GM21360 (cell line): Measurements from ENCODE around the gene TVP23C.
"Not testable (repeated sequence)": the region's sequence is repeated elsewhere in the genome, so short reads cannot be mapped to it uniquely, and the experiment has no call there.

Source experiments
- ATAC-seq: cut with Tn5 transposase; IDR thresholded peaks from one replicate; pipeline ENCODE4 v1.9.1; 2021; ENCODE audit warnings: mild to moderate bottlenecking, moderate library complexity; ENCODE audit not compliant: unreplicated experiment

The TVP23C gene

GRCh38 chr17:15563375-15563857 is at the start of gene TVP23C:
Gene TVP23C (minus strand): TSS chr17:15563483. CDS start chr17:15563448, 35 bp downstream.
- ATAC-seq = peak; percentile 71

DNA sequence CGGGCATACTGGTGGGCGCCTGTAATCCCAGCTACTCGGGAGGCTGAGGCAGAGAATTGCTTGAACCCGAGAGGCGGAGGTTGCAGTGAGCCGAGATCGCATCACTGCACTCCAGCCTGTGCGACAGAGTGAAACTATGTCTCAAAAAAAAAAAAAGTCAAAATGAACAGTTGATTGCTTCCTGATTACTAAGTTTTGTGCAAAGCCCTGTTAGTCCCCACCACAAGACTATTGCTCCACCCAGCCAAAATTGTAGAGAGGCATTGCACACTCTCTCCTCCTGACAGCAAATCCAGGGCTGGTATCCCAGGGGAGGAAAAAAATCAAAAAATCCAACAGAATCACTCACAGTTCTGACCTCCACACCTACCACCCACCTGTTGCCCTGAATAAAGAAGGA is 29.7 kb upstream of the TVP23C start:
- not testable (repeated sequence) for ATAC-seq

- ATAC-seq = not testable (repeated sequence)
Measured at GRCh38 chr17:15591986-15592385, 28.7 kb upstream of the TVP23C start.

DNA sequence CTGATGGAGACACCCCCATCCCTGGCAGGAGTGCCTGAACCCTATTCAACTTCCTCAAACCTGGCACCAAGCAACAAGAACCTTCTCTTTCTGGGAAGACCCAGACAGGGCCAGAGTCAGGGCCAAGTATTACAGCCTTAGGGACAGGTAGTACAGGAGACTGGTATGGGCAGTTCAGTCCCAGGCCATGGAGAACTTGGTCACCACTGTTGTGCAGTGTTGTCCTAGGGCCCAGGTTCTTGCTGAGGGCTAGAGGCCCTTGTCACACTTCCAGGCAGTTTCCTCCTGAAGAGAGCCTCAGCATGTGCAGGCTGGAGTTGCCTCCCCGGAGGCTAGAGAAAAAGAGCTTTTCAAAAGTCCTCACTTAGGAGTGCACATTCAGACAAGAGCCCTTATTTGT is 27.6 kb upstream of the TVP23C start:
- not testable (repeated sequence) for ATAC-seq

DNA sequence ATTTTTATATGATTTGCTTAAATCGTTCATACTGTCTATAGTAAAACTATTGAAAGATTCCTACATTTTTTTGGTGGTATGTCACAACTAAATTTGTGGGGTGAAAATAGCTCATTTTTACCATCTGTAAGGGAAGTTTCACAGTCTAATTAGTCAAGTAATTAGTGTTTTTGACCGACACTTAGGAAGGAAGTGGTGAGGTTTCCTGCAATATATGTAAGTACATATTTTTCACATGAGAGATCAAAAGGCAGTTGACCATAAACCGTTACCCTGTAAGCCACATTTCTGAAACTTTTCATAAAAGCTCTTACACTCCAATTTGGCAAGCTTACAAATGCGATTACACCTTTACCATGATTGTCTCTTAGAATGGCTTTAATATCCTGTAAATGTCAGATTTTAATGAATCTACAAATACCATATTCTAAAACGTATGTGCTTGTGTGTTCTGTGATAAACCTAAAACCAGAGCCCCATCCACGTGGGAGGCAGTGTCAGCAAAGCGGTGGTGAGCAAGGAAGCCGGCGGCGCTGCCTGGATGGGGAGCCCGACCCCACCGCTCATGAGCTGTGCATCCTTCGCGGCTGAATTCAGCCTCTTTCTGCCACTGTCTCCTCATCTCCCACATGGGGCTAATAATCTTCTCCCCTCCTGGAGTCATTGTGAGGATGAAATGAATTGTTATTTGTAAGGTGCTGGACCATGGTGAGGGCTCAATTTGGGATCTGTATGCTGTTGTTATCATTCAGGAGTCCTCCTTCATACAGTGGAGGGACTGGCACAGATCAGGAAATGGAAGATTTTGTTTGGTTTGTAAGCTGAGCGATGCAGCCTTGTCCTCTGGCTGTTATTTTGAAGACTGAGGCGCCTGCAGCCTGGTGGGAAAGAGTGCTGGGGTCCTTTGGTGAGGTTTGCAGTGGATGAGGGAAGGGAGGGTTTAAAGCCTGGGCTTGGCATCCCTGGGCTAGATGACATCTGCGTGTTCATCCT is 26.6 kb upstream of the TVP23C start:
- ATAC-seq = not testable (repeated sequence)

DNA sequence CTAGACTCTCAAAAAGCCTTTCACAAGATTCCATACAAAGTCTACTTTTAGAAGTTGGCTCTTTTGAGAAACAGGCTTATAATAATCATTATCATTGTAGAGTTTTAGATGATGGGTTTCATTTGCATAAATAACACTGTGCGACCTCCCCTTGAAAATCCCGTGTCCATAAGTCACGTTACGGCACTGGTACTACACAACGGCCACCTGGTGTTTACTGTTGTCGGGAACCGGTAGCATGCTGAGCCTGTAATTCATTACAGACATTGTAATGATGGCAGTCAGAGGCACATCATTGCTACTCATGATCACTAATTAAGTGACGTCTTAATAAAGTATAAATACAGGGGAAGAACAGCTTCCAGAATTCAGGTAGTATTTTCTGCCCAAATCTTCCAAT is 24.7 kb upstream of the TVP23C start:
- not testable (repeated sequence) for ATAC-seq

DNA sequence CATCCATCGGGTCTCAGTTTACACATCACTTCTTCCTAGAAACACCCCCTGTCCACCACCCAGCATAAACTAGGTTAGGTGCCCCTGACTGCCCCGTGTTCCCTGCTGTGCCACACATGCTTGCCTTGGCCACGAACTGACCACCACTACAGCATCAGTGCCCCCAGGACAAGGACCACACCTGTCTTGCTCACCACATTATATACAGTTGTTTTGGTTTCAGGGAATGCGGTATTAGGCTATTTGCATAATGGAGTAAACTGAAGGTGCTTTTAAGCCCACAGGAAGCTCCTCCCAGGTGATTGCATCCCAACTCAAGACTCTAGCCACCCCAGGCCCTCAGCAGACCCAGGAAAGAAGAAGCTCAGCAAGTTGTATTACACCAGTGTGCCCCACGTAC is 20.0 kb upstream of the TVP23C start:
- ATAC-seq = not testable (repeated sequence)

DNA sequence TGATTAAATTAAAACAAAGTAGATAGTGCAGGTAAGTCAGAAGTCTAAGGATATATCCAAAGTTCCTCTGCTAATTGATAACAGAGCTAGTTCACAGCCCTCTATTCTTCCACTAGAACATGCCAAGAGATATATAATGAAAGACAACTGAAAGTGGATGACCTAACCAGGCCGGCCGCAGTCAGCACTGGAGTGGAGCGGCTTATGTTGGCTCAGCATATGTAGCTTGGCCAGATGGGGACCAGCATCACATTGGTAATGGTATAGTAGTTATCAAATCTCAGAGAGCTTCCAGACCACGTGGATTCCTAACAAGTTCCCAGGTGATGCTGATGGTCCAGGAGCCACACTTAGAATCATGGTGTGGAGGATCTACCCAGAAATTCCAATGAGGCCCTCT is 18.2 kb upstream of the TVP23C start:
- not testable (repeated sequence) for ATAC-seq

DNA sequence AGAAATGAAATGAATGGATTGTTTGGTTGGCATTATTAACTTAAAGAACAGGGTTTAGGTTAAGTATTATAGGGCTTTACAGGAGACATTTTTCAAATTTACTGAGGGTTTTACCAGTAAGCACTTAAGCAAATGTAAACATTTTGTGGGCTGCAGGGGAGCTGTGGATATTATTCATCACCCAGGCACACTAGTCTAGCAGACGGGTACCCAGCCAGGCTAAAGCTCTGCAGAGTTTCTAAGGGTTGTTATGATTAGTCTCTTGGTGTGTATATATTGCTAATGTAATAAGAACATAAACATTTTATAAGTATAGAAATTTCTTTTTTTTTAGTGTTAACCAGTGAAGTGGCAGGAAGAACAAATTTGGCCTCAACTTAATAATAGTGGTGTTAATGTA is 13.6 kb upstream of the TVP23C start:
- not testable (repeated sequence) for ATAC-seq

DNA sequence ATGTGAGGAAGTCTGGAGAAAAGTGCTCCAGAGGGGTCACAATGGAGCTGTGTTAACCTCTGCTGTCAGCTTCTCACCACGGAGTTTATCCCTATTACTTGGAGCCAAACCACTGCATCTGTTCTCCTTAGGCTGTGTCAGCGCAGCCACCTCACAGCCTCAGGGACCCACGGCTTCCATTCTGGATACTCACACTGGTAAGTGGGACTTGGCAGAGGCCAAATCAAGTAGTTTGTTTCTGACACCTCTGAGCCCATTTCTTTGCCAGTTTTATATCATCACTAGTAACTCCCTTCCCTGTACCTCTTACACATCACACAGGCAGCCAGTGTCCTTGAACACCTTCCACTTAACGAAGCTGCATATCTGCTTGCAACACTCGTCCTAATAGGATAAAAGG is 11.4 kb upstream of the TVP23C start:
- not testable (repeated sequence) for ATAC-seq

DNA sequence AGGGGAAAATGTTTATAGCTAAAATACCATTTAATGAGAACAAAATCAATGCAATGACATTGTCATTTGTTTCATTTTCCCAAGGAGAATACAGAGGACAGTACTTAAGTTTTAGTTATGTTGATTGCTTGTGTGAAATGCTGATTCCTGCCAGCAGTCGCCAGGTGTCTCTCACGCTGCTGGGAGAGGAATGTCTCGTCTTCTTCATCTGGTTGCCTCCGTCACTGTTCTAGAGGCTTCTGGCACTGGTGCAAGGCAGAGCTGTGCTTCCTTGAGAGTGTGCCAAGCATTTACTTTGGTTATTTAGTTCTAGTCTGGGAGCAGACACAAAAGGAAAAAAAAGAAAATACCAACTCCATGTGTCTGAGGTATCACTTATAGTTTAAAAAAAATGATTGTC is 10.6 kb upstream of the TVP23C start:
- ATAC-seq = not testable (repeated sequence)

GRCh38 chr17:15562613-15563374 is 489 bp downstream of the TVP23C start:
- peak; percentile 4 for ATAC-seq

DNA sequence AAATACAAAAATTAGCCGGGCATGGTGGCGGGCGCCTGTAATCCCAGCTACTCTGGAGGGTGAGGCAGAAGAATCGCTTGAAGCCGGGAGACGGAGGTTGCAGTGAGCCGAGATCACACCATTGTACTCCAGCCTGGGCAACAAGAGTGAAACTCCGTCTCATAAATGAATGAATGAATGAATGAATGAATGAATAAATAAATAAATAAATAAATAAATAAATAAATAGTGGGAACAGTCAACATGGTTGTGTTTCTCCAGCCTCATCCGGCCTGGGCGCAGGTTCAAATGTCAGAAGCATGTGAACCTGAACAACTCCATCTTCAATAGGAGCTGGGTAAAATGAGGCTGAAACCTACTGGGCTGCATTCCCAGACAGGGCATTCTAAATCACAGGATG is 1.8 kb downstream of the TVP23C start:
- ATAC-seq = not testable (repeated sequence)

GRCh38 chr17:15558403-15559105 is 4.7 kb downstream of the TVP23C start:
- not testable (repeated sequence) for ATAC-seq

- not testable (repeated sequence) for ATAC-seq
Measured at GRCh38 chr17:15557334-15557832, 5.9 kb downstream of the TVP23C start.

- ATAC-seq = not testable (repeated sequence)
Measured at GRCh38 chr17:15552932-15553331, 10.4 kb downstream of the TVP23C start.

DNA sequence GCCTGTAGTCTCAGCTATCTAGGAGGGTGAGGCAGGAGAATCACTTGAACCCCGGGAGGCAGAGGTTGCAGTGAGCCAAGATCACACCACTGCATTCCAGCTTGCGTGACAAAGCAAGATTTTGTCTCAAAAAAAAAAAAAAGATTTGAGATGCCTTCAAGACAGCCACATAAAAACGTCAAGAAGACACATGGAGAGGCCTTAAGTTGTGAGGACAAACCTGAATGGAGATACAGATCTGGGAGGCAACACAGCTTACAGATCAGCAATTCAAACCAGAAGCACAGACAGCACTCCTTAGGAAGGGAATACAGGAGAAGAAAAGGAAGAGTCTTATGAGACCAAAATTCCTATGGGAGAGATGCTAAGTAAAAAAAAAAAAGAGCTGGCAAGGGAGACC is 13.7 kb downstream of the TVP23C start:
- not testable (repeated sequence) for ATAC-seq

DNA sequence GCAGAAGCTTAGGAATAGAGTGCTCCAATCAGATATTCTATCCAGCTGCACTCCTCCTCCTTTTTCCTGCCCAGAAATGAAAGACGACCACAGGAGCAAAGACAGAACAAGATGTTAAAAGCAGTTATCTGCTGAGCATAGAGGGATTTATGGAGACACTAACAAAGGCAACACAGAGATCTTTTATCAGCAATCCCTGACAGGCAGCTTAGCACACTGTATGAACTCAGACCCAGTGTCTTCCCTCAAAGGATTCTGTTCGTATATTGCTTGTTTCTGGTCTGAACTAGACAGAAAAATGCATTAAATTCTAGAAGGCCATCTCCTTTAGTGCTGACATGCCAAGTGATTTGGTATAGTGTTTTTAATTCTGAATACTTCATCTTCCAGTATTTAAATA is 16.7 kb downstream of the TVP23C start:
- ATAC-seq = not testable (repeated sequence)

DNA sequence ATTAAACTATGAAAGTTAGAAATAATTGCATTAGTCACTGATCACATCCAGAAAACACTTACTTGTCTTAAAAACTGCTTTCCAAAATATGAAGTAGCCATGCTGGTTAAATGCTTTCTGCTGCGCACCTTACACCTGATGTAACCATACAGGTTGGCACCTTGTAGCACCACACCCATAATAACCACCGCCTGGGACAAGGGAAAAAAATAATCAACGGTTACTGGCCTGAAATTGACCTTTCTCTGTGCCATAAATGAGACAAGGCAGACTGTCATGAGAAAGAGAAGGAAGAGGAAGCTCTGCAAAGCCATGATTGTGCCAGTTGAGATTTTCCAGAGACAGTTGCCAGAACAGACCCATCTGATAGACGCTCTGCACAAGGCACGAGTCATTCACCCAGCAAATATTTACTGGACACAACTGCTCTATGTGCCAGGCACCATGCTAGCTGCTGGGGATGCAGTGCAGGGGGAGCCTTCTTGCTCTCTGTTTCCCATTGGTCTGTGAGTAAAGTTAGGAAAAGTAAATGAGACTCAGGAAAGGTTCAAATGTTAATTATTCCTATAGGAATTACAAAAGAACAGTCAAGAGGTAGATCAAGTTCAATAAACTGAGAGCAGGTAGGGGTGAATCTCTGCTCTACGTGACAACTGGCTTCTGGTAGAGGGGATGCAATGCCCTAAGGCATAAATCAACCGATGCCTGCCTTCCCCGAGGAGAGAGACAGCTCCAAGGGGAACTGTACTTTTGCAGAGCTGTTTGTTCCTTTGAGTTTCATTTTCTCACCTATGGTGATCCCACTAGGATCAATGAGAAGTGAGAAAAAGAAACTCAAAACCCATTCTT is 22.7 kb downstream of the TVP23C start:
- ATAC-seq = not testable (repeated sequence)

DNA sequence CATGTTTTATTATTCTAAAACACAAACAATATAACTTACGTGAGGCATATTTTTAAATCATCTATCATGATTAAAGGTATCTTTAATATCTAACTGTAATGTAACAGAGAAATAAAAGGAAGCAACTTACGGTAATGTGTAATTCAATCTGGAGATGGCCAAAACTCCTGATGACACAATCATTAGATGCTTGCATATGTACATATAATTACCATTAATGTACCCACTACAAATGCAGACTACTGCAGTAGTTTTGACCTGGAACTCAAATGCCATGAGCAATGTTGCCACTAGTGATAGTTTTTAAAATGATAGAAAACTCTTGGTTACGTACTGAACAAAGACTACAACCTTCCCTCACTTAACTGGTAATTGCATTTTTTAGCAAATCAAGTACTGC is 30.2 kb downstream of the TVP23C start:
- ATAC-seq = not testable (repeated sequence)
